Neural progenitor cell (in vitro differentiated cells): Measurements from ENCODE around the gene PRKCH.

Experiments used
- EZH2phosphoT487 ChIP-seq: fragments of 200-600 bp; sonication (generic); IDR thresholded peaks from 2 replicates; pipeline ENCODE4 v1.6.1; 2017; ENCODE audit warnings: antibody characterized with exemption
- TF ChIP-seq, protein P1 (sequence below): fragments of 200-600 bp; sonication (generic); IDR thresholded peaks from 2 replicates; pipeline ENCODE4 v1.5.1; 2017; ENCODE audit warnings: antibody characterized with exemption, mild to moderate bottlenecking

DNA sequence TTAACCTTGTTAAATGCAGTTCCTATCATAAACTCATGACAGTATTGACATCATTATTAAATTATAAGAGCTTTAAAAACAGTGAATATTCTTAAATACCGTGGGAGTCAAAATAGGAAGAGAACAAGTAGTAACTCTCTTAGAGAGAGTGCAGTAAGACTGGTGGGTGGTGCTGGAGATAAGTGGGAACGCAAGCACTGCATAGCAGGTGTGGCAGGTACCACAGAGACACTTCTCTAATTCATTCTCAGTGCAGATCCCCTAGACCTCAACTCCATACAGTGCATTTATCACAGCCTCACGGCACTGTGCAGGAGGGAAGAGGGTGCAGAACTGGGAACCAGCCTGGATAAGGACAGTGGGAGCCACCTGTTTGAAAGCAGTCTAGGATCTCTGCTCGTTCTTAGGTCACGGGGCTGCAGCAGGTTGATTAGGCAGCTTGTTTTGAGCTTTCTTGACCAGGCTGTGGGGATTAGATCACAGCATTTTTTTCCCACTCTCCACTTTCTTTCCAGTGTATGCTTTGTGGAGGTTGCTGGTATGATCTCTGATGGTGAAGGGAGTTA is 165.6 kb downstream of the PRKCH start:
- no peak for TF ChIP-seq EZH2phosphoT487
- TF ChIP-seq, protein P1, sequence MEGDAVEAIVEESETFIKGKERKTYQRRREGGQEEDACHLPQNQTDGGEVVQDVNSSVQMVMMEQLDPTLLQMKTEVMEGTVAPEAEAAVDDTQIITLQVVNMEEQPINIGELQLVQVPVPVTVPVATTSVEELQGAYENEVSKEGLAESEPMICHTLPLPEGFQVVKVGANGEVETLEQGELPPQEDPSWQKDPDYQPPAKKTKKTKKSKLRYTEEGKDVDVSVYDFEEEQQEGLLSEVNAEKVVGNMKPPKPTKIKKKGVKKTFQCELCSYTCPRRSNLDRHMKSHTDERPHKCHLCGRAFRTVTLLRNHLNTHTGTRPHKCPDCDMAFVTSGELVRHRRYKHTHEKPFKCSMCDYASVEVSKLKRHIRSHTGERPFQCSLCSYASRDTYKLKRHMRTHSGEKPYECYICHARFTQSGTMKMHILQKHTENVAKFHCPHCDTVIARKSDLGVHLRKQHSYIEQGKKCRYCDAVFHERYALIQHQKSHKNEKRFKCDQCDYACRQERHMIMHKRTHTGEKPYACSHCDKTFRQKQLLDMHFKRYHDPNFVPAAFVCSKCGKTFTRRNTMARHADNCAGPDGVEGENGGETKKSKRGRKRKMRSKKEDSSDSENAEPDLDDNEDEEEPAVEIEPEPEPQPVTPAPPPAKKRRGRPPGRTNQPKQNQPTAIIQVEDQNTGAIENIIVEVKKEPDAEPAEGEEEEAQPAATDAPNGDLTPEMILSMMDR: no peak
